ENCODE measurements around the gene ZNF396. TPM values are rescaled to one million over a fixed set of nuclear protein-coding genes. Genes with fewer than 3 reads are reported as not detected.

The ZNF396 gene
- total RNA-seq, 1 donor from 2014 or later = 2.2 TPM

GRCh38 chr18:35362531-35362930 lies 14.6 kb downstream of the ZNF396 start:
- Mint-ChIP-seq H3K9me3 (no peaks in the 10 kb centered on the region), H3K4me3 (no peak overlapping the region), H3K27ac (no peak overlapping the region), H3K27me3 (peaks cover 3% of the 10 kb centered on the region), H3K4me1 (no peaks in the 10 kb centered on the region), H3K36me3 (ENCODE audit: low read depth) (no peaks in the 10 kb centered on the region)
- intact Hi-C loops (cut with micrococcal nuclease) = no loop called here
- no peak for ATAC-seq (ENCODE audit: low read depth)
- DNase-seq = no peak
- ChIA-PET POLR2A (interaction anchor here (0.7 kb wide), 1 partner anchor 392 kb away, joined by 5 read pairs; no protein-coding TSS in a partner anchor), CTCF (no interaction called here)
- TF ChIP-seq CTCF (IDR thresholded peaks at IDR 0.05) = no peak

GRCh38 chr18:35361570-35362321 lies 15.4 kb downstream of the ZNF396 start:
- ChIA-PET CTCF (no interaction called here), POLR2A (interaction anchor here (0.7 kb wide), 1 partner anchor 393 kb away, joined by 5 read pairs; no protein-coding TSS in a partner anchor)
- H3K4me1 Mint-ChIP-seq = no peaks in the 10 kb centered on the region
- H3K4me3 Mint-ChIP-seq = no peak overlapping the region
- DNase-seq (no peak), ATAC-seq (ENCODE audit: low read depth) (no peak)
- H3K9me3 Mint-ChIP-seq = no peaks in the 10 kb centered on the region
- intact Hi-C loops (cut with micrococcal nuclease) = no loop called here
- TF ChIP-seq CTCF (IDR thresholded peaks at IDR 0.05) = no peak
- peaks cover 3% of the 10 kb centered on the region for H3K27me3 Mint-ChIP-seq
- no peaks in the 10 kb centered on the region for H3K36me3 Mint-ChIP-seq (ENCODE audit: low read depth)
- no peak overlapping the region for H3K27ac Mint-ChIP-seq

GRCh38 chr18:35355140-35355618 lies 22.0 kb downstream of the ZNF396 start:
- no peak overlapping the region for H3K27ac Mint-ChIP-seq
- H3K36me3 Mint-ChIP-seq (ENCODE audit: low read depth) = peaks cover 3% of the 10 kb centered on the region
- CTCF ChIA-PET = interaction anchor here (0.5 to 4.7 kb wide), 18 partner anchors 9 to 349 kb away, joined by 3 to 73 read pairs (median 5); partner anchors contain the start of genes ZNF397 and ZSCAN30
- H3K27me3 Mint-ChIP-seq = no peaks in the 10 kb centered on the region
- DNase-seq = no peak
- peak; percentile 100 for ATAC-seq (ENCODE audit: low read depth)
- TF ChIP-seq CTCF (IDR thresholded peaks at IDR 0.05) = no peak
- POLR2A ChIA-PET = interaction anchor here (1.0 to 1.5 kb wide), 6 partner anchors 8 to 349 kb away, joined by 3 to 13 read pairs (median 3); partner anchors contain the start of genes MAPRE2, ZNF24, ZNF397 and ZSCAN30
- no peak overlapping the region for H3K4me3 Mint-ChIP-seq
- H3K9me3 Mint-ChIP-seq = peaks cover 10% of the 10 kb centered on the region
- H3K4me1 Mint-ChIP-seq = peaks cover 5% of the 10 kb centered on the region
- intact Hi-C loops (cut with micrococcal nuclease) = loop anchor here (1.0 to 10.0 kb wide), 5 partner anchors 11 to 490 kb away; partner anchors contain the start of gene ZNF24

- ChIA-PET CTCF (interaction anchor here (4.7 kb wide), 1 partner anchor 122 kb away, joined by 73 read pairs; no protein-coding TSS in a partner anchor), POLR2A (interaction anchor here (0.6 kb wide), 1 partner anchor 146 kb away, joined by 5 read pairs; no protein-coding TSS in a partner anchor)
- Mint-ChIP-seq H3K4me1 (peaks cover 5% of the 10 kb centered on the region), H3K4me3 (no peak overlapping the region), H3K27me3 (no peaks in the 10 kb centered on the region), H3K9me3 (peaks cover 10% of the 10 kb centered on the region), H3K36me3 (ENCODE audit: low read depth) (peaks cover 3% of the 10 kb centered on the region), H3K27ac (no peak overlapping the region)
- no peak for DNase-seq
- intact Hi-C loops (cut with micrococcal nuclease) = loop anchor here (10.0 kb wide), 1 partner anchor 488 kb away; no protein-coding TSS in a partner anchor
- ATAC-seq (ENCODE audit: low read depth) = no peak
- no peak for TF ChIP-seq CTCF (IDR thresholded peaks at IDR 0.05)
Measured at GRCh38 chr18:35352778-35353177, 24.4 kb downstream of the ZNF396 start.

- DNase-seq (no peak), ATAC-seq (ENCODE audit: low read depth) (no peak)
- H3K4me3 Mint-ChIP-seq = no peak overlapping the region
- ChIA-PET POLR2A (no interaction called here), CTCF (interaction anchor here (4.7 kb wide), 1 partner anchor 121 kb away, joined by 73 read pairs; no protein-coding TSS in a partner anchor)
- H3K9me3 Mint-ChIP-seq = peaks cover 10% of the 10 kb centered on the region
- intact Hi-C loops (cut with micrococcal nuclease) = loop anchor here (10.0 kb wide), 1 partner anchor 487 kb away; no protein-coding TSS in a partner anchor
- H3K27ac Mint-ChIP-seq = no peak overlapping the region
- H3K36me3 Mint-ChIP-seq (ENCODE audit: low read depth) = peaks cover 3% of the 10 kb centered on the region
- H3K27me3 Mint-ChIP-seq = no peaks in the 10 kb centered on the region
- no peak for TF ChIP-seq CTCF (IDR thresholded peaks at IDR 0.05)
- peaks cover 7% of the 10 kb centered on the region for H3K4me1 Mint-ChIP-seq
Measured at GRCh38 chr18:35352283-35352682, 24.9 kb downstream of the ZNF396 start.
